IMR-90 (cell line): ENCODE results near the gene DNM3. TPM values are rescaled to one million over a fixed set of nuclear protein-coding genes. Genes with fewer than 3 reads are reported as not detected.

Experiments
- ATAC-seq: fragments of 200-7000 bp; cut with Tn5 transposase; 2 replicates; pipeline ENCODE4 v1.9.1; 2020; ENCODE audit warnings: low read depth, mild to moderate bottlenecking, moderate library complexity
- BruUV-seq: library from RNA; stranded (reverse); fragments of 400-500 nt; replicated peaks from 2 replicates; lab custom pipeline; 2021; lab: Mats Ljungman, UMichigan
- CTCF ChIA-PET: fragments of 300-600 bp; formaldehyde crosslinking; extraction: SDS; loops from one replicate; lab custom pipeline; 2021; ENCODE audit warnings: antibody characterized with exemption; lab: Yijun Ruan, JAX
- POLR2A ChIA-PET: fragments of 300-600 bp; sonication (Branson Sonifier 250); formaldehyde crosslinking; loops from one replicate; lab custom pipeline; 2022; ENCODE audit warnings: antibody characterized with exemption; ENCODE audit not compliant: unreplicated experiment; lab: Charles Lee
- DNase-seq: peaks from one replicate; pipeline ENCODE4 v3.0.0; 2013
- H2AFZ ChIP-seq: replicated peaks from 2 replicates; pipeline ENCODE3; 2013; ENCODE audit warnings: low read length, mild to moderate bottlenecking; ENCODE audit not compliant: poor library complexity
- H2AK5ac ChIP-seq: 2 replicates; pipeline ENCODE4 v1.6.1; 2013; ENCODE audit warnings: low read depth, low read length, inconsistent platforms
- H2AK9ac ChIP-seq: replicated peaks from 2 replicates; pipeline ENCODE3; 2013; ENCODE audit warnings: mild to moderate bottlenecking, low read depth, low read length, moderate library complexity; ENCODE audit not compliant: poor library complexity
- H2BK120ac ChIP-seq: 2 replicates; pipeline ENCODE4 v1.6.1; 2013; ENCODE audit warnings: low read depth, low read length, inconsistent platforms
- H2BK15ac ChIP-seq: 3 replicates; pipeline ENCODE4 v1.6.1; 2013; ENCODE audit warnings: low read depth, low read length, inconsistent platforms
- H2BK20ac ChIP-seq: 2 replicates; pipeline ENCODE4 v1.6.1; 2013; ENCODE audit warnings: low read depth, mild to moderate bottlenecking, inconsistent platforms, low read length, moderate library complexity
- H2BK5ac ChIP-seq: 2 replicates; pipeline ENCODE4 v1.6.1; 2013; ENCODE audit warnings: mild to moderate bottlenecking, low read depth, low read length, inconsistent platforms; ENCODE audit not compliant: poor library complexity, severe bottlenecking
- H3K14ac ChIP-seq: replicated peaks from 2 replicates; pipeline ENCODE4 v1.6.1; 2013; ENCODE audit warnings: low read depth, low read length, inconsistent platforms
- H3K18ac ChIP-seq: 2 replicates; pipeline ENCODE4 v1.6.1; 2013; ENCODE audit warnings: low read depth, low read length, control low read depth
- H3K23ac ChIP-seq: 2 replicates; pipeline ENCODE4 v1.6.1; 2013; ENCODE audit warnings: low read depth, low read length, inconsistent platforms
- H3K27ac ChIP-seq: 2 replicates; pipeline ENCODE4 v1.5.1; 2013; ENCODE audit warnings: mild to moderate bottlenecking, control low read depth, low read length; ENCODE audit not compliant: insufficient read depth
- H3K27me3 ChIP-seq: 2 replicates; pipeline ENCODE4 v1.6.1; 2013; ENCODE audit warnings: low read length; ENCODE audit not compliant: control insufficient read depth, insufficient read depth
- H3K36me3 ChIP-seq: 2 replicates; pipeline ENCODE4 v1.6.1; 2013; ENCODE audit warnings: low read length, mixed read lengths; ENCODE audit not compliant: control insufficient read depth, insufficient read depth
- H3K4ac ChIP-seq: 2 replicates; pipeline ENCODE4 v1.6.1; 2013; ENCODE audit warnings: low read depth, low read length, inconsistent platforms
- H3K4me1 ChIP-seq: 2 replicates; pipeline ENCODE4 v1.6.1; 2013; ENCODE audit warnings: low read length, mixed read lengths; ENCODE audit not compliant: control insufficient read depth, insufficient read depth
- H3K4me2 ChIP-seq: 2 replicates; pipeline ENCODE4 v1.6.1; 2013; ENCODE audit warnings: low read depth, mild to moderate bottlenecking, control low read depth, low read length, moderate library complexity
- H3K4me3 ChIP-seq: 2 replicates; pipeline ENCODE4 v1.5.1; 2013; ENCODE audit warnings: low read depth, mild to moderate bottlenecking, control low read depth, low read length, moderate library complexity; ENCODE audit not compliant: insufficient read depth
- H3K56ac ChIP-seq: 2 replicates; pipeline ENCODE4 v1.6.1; 2013; ENCODE audit warnings: low read length, inconsistent platforms; ENCODE audit not compliant: insufficient read depth; ENCODE audit errors: extremely low read depth
- H3K79me1 ChIP-seq, 2 experiments: 2 replicates each; pipeline ENCODE4 v1.6.1; 2013; ENCODE audit warnings: low read length in 2 of 2, inconsistent platforms in 1 of 2, low read depth in 1 of 2
- H3K9ac ChIP-seq: 2 replicates; pipeline ENCODE4 v1.6.1; 2013; ENCODE audit warnings: low read depth, low read length, control low read depth
- H3K9me1 ChIP-seq: 2 replicates; pipeline ENCODE4 v1.6.1; 2013; ENCODE audit warnings: low read length, inconsistent platforms; ENCODE audit not compliant: insufficient read depth
- H3K9me3 ChIP-seq: 2 replicates; pipeline ENCODE4 v1.6.1; 2013; ENCODE audit warnings: low read length; ENCODE audit not compliant: control insufficient read depth, insufficient read depth
- H4K20me1 ChIP-seq: 2 replicates; pipeline ENCODE4 v1.6.1; 2013; ENCODE audit warnings: low read length, inconsistent platforms; ENCODE audit not compliant: insufficient read depth
- H4K5ac ChIP-seq: 2 replicates; pipeline ENCODE4 v1.6.1; 2013; ENCODE audit warnings: mild to moderate bottlenecking, low read depth, low read length, control low read depth
- H4K8ac ChIP-seq, 2 experiments: 2 replicates each; pipeline ENCODE4 v1.6.1; 2013; ENCODE audit warnings: low read depth in 2 of 2, low read length in 2 of 2, control low read depth in 1 of 2, inconsistent platforms in 1 of 2
- H4K91ac ChIP-seq: 2 replicates; pipeline ENCODE4 v1.6.1; 2013; ENCODE audit warnings: low read depth, low read length, inconsistent platforms; ENCODE audit not compliant: insufficient read depth
- BHLHE40 ChIP-seq: fragments of 150-350 bp; IDR thresholded peaks from 2 replicates; pipeline ENCODE4 v1.6.1; 2016; ENCODE audit warnings: mild to moderate bottlenecking, low read depth, low read length
- CEBPB ChIP-seq: IDR thresholded peaks from 2 replicates; pipeline ENCODE4 v1.6.1; 2012; ENCODE audit warnings: low read depth, low read length, improper control_type of control experiment
- CHD1 ChIP-seq: IDR thresholded peaks from 2 replicates; pipeline ENCODE4 v1.6.1; 2012; ENCODE audit warnings: low read depth, low read length, improper control_type of control experiment
- CTCF ChIP-seq: conservative IDR thresholded peaks from 2 replicates; pipeline ENCODE4 v1.5.1; 2012; ENCODE audit warnings: mild to moderate bottlenecking, low read depth, low read length, improper control_type of control experiment
- ELK1 ChIP-seq: fragments of 150-350 bp; IDR thresholded peaks from 2 replicates; pipeline ENCODE4 v1.6.1; 2016; ENCODE audit warnings: low read depth, mild to moderate bottlenecking, low read length, moderate library complexity, borderline replicate concordance
- FOS ChIP-seq: fragments of 150-350 bp; IDR thresholded peaks from 2 replicates; pipeline ENCODE4 v1.6.1; 2016; ENCODE audit warnings: low read depth, low read length
- MAFK ChIP-seq: IDR thresholded peaks from 2 replicates; pipeline ENCODE4 v1.6.1; 2012; ENCODE audit warnings: low read depth, low read length, improper control_type of control experiment
- MAZ ChIP-seq: IDR thresholded peaks from 2 replicates; pipeline ENCODE4 v1.6.1; 2012; ENCODE audit warnings: low read depth, mild to moderate bottlenecking, low read length, improper control_type of control experiment, moderate library complexity, borderline replicate concordance
- MXI1 ChIP-seq: IDR thresholded peaks from 2 replicates; pipeline ENCODE4 v1.6.1; 2012; ENCODE audit warnings: low read depth, mild to moderate bottlenecking, low read length, moderate library complexity, borderline replicate concordance
- NFE2L2 ChIP-seq: fragments of 150-350 bp; IDR thresholded peaks from 2 replicates; pipeline ENCODE4 v1.6.1; 2016; ENCODE audit warnings: low read depth, mild to moderate bottlenecking, low read length
- POLR2A ChIP-seq: IDR thresholded peaks from 2 replicates; pipeline ENCODE4 v1.6.1; 2012; ENCODE audit warnings: mild to moderate bottlenecking, low read depth, low read length
- RAD21 ChIP-seq: IDR thresholded peaks from 2 replicates; pipeline ENCODE4 v1.6.1; 2012; ENCODE audit warnings: low read length, improper control_type of control experiment
- RCOR1 ChIP-seq: IDR thresholded peaks from 2 replicates; pipeline ENCODE4 v1.6.1; 2012; ENCODE audit warnings: mild to moderate bottlenecking, low read length, improper control_type of control experiment; ENCODE audit not compliant: insufficient replicate concordance
- RFX5 ChIP-seq: IDR thresholded peaks from 2 replicates; pipeline ENCODE4 v1.8.0; 2012; ENCODE audit warnings: low read depth, mild to moderate bottlenecking, low read length, moderate library complexity
- SMC3 ChIP-seq: fragments of 150-350 bp; IDR thresholded peaks from 2 replicates; pipeline ENCODE4 v1.6.1; 2016; ENCODE audit warnings: low read depth, mild to moderate bottlenecking, antibody characterized with exemption, low read length, moderate library complexity
- USF2 ChIP-seq: fragments of 150-350 bp; IDR thresholded peaks from 2 replicates; pipeline ENCODE4 v1.6.1; 2017; ENCODE audit warnings: mild to moderate bottlenecking, antibody characterized with exemption, low read length, low read depth
- WGBS, 2 experiments: methylation state at CpG; one replicate each; pipeline versions ENCODE4 v1.1.5 to v1.1.7; 2013; ENCODE audit warnings: missing lambda C conversion rate in 2 of 2; ENCODE audit not compliant: insufficient read length in 1 of 2; ENCODE audit errors: extremely low coverage in 2 of 2; 5-methylcytosine and 5-hydroxymethylcytosine counted together
- dilution Hi-C: fragments of 300-500 bp; cut with HindIII; formaldehyde crosslinking; loops from one replicate; pipeline ENCODE4 v1.14.3; 2018; ENCODE audit warnings: low sequenced_read_pairs; ENCODE audit not compliant: unreplicated experiment
- in situ Hi-C: fragments of 300-500 bp; cut with MboI; formaldehyde crosslinking; loops from 3 replicates; pipeline ENCODE4 v1.14.3; 2019; ENCODE audit warnings: low sequenced_read_pairs, inconsistent platforms, mixed read lengths
- intact Hi-C: fragments of 100-400 bp; cut with micrococcal nuclease; formaldehyde crosslinking; loops from 2 replicates; pipeline ENCODE4 v1.10.0; 2022
- polyA plus RNA-seq, 3 experiments: library from polyadenylated mRNA; depleted of rRNA; stranded (reverse); fragments of >200 nt; gene quantifications; 2 replicates each; pipeline ENCODE4 v1.2.3, GENCODE V29; 2012; ENCODE audit warnings: low replicate concordance in 1 of 3
- total RNA-seq: library from RNA; depleted of rRNA; stranded (reverse); fragments of >200 nt; gene quantifications from 2 replicates; pipeline ENCODE4 v1.2.3, GENCODE V29; 2012

Gene DNM3
- total and polyA plus RNA-seq, 2 of the 4 experiments (the other 2 are of a cell fraction), result 0.36 TPM

GRCh38 chr1:172420385-172420784 lies 579.1 kb downstream of the DNM3 start, which contains the start of gene C1orf105:
Gene C1orf105 (plus strand): TSS chr1:172420685. CDS start chr1:172420886, 201 bp downstream.
- no peaks in the 10 kb centered on the region for H3K27me3 ChIP-seq
- H2AFZ ChIP-seq, result no peak within 1 kb of the TSS
- H2AK9ac ChIP-seq, result no peak within 1 kb of the TSS
- H3K4me3 ChIP-seq, result no peak within 1 kb of the TSS
- H3K14ac ChIP-seq, result no peak within 1 kb of the TSS
- H3K9ac ChIP-seq, result no peak within 1 kb of the TSS
- ChIA-PET CTCF (interaction anchor here (0.6 kb wide), 1 partner anchor 420 kb away, joined by 3 read pairs; no protein-coding TSS in a partner anchor), POLR2A (no interaction called here)
- intact Hi-C loops, result no loop called here
- H3K23ac ChIP-seq, result no peak within 1 kb of the TSS
- DNase-seq, result no peak
- no peak within 1 kb of the TSS for H2BK120ac ChIP-seq
- dilution Hi-C loops, result no loop called here
- no peak within 1 kb of the TSS for H2AK5ac ChIP-seq
- TF ChIP-seq POLR2A (no peak), BHLHE40 (no peak), USF2 (no peak), MAFK (no peak), NFE2L2 (no peak), RCOR1 (no peak), SMC3 (no peak), CEBPB (no peak), CTCF (no peak), ELK1 (no peak), MAZ (no peak), FOS (no peak), CHD1 (no peak), RAD21 (no peak), RFX5 (no peak), MXI1 (no peak)
- no peak within 1 kb of the TSS for H3K4ac ChIP-seq
- no peak within 1 kb of the TSS for H4K91ac ChIP-seq
- H4K20me1 ChIP-seq, result no peaks in the 10 kb centered on the region
- BruUV-seq, result no TSS peak
- no peak within 1 kb of the TSS for H2BK20ac ChIP-seq
- H3K36me3 ChIP-seq, result no peaks in the 10 kb centered on the region
- no peak within 1 kb of the TSS for H2BK15ac ChIP-seq
- no peak within 1 kb of the TSS for H2BK5ac ChIP-seq
- no peak for ATAC-seq
- no CpG with 5 or more reads among the region's 1 CpG for WGBS, 2 experiments
- H3K27ac ChIP-seq, result no peak within 1 kb of the TSS
- no peaks in the 10 kb centered on the region for H3K4me1 ChIP-seq
- H4K8ac ChIP-seq, result no peak within 1 kb of the TSS
- H3K79me1 ChIP-seq, result peaks cover 0 to 5% of the 10 kb centered on the region in 2 experiments; a peak in 2 of 4 replicates
- H3K4me2 ChIP-seq, result no peak within 1 kb of the TSS
- no peak within 1 kb of the TSS for H3K56ac ChIP-seq
- H3K9me3 ChIP-seq, result no peaks in the 10 kb centered on the region
- in situ Hi-C loops, result loop anchor here (10.0 to 25.0 kb wide), 2 partner anchors 416 to 608 kb away; no protein-coding TSS in a partner anchor
- H3K18ac ChIP-seq, result no peak within 1 kb of the TSS
- no peak within 1 kb of the TSS for H4K5ac ChIP-seq
- H3K9me1 ChIP-seq, result 0 out of 2 replicates have a peak, but pooled peaks cover 4% of the 10 kb centered on the region
